Measurements from ENCODE around the gene TLE2. TPM values are rescaled to one million over a fixed set of nuclear protein-coding genes. Genes with fewer than 3 reads are reported as not detected.
A peak's percentile ranks its signal among the peaks of the same experiment; 100 is the strongest.

Gene TLE2
- total and polyA plus RNA-seq, 9 of the 15 experiments (the other 6 are each of a cell fraction or from before 2014, with no cell fraction given): 0.35 to 13.1 (median 6.2) TPM

DNA sequence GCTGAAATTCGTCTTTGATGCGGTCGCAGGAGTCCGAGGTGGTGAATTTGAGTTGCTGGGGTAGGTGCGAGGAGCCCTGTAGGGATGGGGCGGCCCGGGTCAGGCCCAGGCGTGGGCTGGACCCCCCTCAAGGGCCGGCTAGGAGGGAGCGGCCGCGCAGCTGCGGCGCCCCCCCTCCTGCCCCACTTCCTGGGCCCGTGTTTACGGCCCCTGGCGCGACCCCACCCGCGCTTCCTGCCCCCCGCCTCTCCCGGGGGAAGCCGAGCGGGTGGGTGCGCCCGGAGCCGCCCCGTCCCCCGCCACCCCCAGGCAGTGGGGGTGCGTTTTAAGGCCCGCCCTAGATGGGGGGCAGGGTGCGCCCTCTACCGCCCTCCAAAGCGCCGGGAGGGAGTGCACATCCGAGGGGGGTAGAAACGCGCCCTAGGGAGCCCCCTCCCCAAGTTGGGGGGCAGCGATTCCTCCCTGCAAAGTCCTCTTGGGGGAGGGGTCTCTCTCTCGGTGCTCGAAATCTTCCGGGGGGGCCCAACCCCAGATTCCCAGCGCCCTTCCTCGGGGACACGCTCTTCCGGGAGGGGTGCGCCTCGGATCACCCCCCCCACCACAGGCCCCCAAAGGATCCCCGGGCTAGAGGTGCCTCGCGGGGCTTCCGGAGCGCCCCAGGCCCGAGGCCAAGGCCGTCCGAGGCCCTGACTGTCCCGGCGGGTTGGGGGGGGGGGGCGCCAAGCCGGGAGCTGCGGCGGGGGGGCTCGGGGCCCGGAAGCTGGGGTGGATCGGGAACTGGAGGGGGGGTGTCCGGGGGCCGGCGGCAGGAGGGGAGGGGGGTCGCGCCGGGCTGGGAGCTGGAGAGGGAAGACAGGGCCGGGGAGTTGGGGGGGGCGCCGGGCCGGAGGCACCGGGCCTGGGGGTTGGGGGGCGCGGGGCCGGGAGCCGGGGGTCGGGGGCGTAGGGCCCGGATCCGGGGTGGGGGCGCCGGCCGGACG, 32.4 kb upstream of the TLE2 start (continued):
- no peak for TF ChIP-seq ZNF23 (CRISPR knock-in tag; IDR thresholded peaks at IDR 0.05)
- TF ChIP-seq MYNN (IDR thresholded peaks at IDR 0.05): no peak
- no peak for TF ChIP-seq MYNN (CRISPR knock-in tag; IDR thresholded peaks at IDR 0.05)
- no peak for TF ChIP-seq ZBTB8A (IDR thresholded peaks at IDR 0.05; ENCODE audit: partially characterized antibody)
- TF ChIP-seq TEAD2 (tag; IDR thresholded peaks at IDR 0.05): no peak
- TF ChIP-seq PRPF4 (IDR thresholded peaks at IDR 0.05; ENCODE audit: insufficient read depth, low read depth, low read length, poor library complexity, severe bottlenecking): no peak
- TF ChIP-seq JUN (IDR thresholded peaks at IDR 0.05; ENCODE audit: borderline replicate concordance, low read depth, low read length): no peak
- no peak for TF ChIP-seq JUN (CRISPR knock-in tag; IDR thresholded peaks at IDR 0.05; ENCODE audit: borderline replicate concordance)
- TF ChIP-seq, protein P1, sequence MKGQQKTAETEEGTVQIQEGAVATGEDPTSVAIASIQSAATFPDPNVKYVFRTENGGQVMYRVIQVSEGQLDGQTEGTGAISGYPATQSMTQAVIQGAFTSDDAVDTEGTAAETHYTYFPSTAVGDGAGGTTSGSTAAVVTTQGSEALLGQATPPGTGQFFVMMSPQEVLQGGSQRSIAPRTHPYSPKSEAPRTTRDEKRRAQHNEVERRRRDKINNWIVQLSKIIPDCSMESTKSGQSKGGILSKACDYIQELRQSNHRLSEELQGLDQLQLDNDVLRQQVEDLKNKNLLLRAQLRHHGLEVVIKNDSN (CRISPR knock-in tag; IDR thresholded peaks at IDR 0.05): no peak
- TF ChIP-seq, protein P2, sequence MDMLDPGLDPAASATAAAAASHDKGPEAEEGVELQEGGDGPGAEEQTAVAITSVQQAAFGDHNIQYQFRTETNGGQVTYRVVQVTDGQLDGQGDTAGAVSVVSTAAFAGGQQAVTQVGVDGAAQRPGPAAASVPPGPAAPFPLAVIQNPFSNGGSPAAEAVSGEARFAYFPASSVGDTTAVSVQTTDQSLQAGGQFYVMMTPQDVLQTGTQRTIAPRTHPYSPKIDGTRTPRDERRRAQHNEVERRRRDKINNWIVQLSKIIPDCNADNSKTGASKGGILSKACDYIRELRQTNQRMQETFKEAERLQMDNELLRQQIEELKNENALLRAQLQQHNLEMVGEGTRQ (CRISPR knock-in tag; IDR thresholded peaks at IDR 0.05): no peak
- TF ChIP-seq KLF16 (IDR thresholded peaks at IDR 0.05): no peak
- TF ChIP-seq KLF1 (tag; IDR thresholded peaks at IDR 0.05): no peak
- TF ChIP-seq, protein P3, sequence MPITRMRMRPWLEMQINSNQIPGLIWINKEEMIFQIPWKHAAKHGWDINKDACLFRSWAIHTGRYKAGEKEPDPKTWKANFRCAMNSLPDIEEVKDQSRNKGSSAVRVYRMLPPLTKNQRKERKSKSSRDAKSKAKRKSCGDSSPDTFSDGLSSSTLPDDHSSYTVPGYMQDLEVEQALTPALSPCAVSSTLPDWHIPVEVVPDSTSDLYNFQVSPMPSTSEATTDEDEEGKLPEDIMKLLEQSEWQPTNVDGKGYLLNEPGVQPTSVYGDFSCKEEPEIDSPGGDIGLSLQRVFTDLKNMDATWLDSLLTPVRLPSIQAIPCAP (CRISPR knock-in tag; IDR thresholded peaks at IDR 0.05; ENCODE audit: borderline replicate concordance): no peak
- TF ChIP-seq, protein P4, sequence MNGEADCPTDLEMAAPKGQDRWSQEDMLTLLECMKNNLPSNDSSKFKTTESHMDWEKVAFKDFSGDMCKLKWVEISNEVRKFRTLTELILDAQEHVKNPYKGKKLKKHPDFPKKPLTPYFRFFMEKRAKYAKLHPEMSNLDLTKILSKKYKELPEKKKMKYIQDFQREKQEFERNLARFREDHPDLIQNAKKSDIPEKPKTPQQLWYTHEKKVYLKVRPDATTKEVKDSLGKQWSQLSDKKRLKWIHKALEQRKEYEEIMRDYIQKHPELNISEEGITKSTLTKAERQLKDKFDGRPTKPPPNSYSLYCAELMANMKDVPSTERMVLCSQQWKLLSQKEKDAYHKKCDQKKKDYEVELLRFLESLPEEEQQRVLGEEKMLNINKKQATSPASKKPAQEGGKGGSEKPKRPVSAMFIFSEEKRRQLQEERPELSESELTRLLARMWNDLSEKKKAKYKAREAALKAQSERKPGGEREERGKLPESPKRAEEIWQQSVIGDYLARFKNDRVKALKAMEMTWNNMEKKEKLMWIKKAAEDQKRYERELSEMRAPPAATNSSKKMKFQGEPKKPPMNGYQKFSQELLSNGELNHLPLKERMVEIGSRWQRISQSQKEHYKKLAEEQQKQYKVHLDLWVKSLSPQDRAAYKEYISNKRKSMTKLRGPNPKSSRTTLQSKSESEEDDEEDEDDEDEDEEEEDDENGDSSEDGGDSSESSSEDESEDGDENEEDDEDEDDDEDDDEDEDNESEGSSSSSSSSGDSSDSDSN (IDR thresholded peaks at IDR 0.05; ENCODE audit: borderline replicate concordance in 1 of 2, low read depth in 2 of 2, low read length in 2 of 2): no peak
- no peak for TF ChIP-seq ZNF224 (CRISPR knock-in tag; IDR thresholded peaks at IDR 0.05)
- no peak for TF ChIP-seq JUNB (CRISPR knock-in tag; conservative IDR thresholded peaks at IDR 0.05)
- TF ChIP-seq ZFP36 (IDR thresholded peaks at IDR 0.05; ENCODE audit: low read depth, low read length, partially characterized antibody): no peak
- TF ChIP-seq GATAD2B (IDR thresholded peaks at IDR 0.05; ENCODE audit: borderline replicate concordance): 0 out of 2 replicates have a peak, but pooled peaks have one; percentile 38
- no peak for TF ChIP-seq SP2 (IDR thresholded peaks at IDR 0.05; ENCODE audit: extremely low read depth, low read depth, low read length, poor library complexity, severe bottlenecking)
- TF ChIP-seq NFXL1 (CRISPR knock-in tag; IDR thresholded peaks at IDR 0.05): no peak
- TF ChIP-seq NFIX (CRISPR knock-in tag; IDR thresholded peaks at IDR 0.05; ENCODE audit: low read depth): no peak
- no peak for TF ChIP-seq NR2C1 (IDR thresholded peaks at IDR 0.05)
- no peak for TF ChIP-seq NR2C1 (tag; IDR thresholded peaks at IDR 0.05)
